ENCODE results near the gene SLC6A6. TPM values are rescaled to one million over a fixed set of nuclear protein-coding genes. Genes with fewer than 3 reads are reported as not detected.

SLC6A6 gene
- total and polyA plus RNA-seq, 2 experiments from 2014 or later, result 4.6 to 10.6 TPM

- H3K9me3 ChIP-seq (ENCODE audit: low read depth), result no peaks in the 10 kb centered on the region
- DNase-seq, result no peak
- H3F3A ChIP-seq (ENCODE audit: insufficient read depth), result no peaks in the 10 kb centered on the region
- TF ChIP-seq EZH2 (IDR thresholded peaks at IDR 0.05; ENCODE audit: insufficient read depth, poor library complexity, severe bottlenecking) (no peak), EZH2phosphoT487 (IDR thresholded peaks at IDR 0.05; ENCODE audit: insufficient read depth, low read depth) (no peak)
- in situ Hi-C loops (cut with MboI), result no loop called here
- H3K4me3 ChIP-seq, result no peak overlapping the region
- WGBS, 2 experiments (ENCODE audit: low coverage in 1 of 2, low lambda C conversion rate in 2 of 2, missing lambda C conversion rate in 2 of 2), result 78 to 82% methylated on average over 17 of the region's 17 CpGs
- no peak overlapping the region for H2AFZ ChIP-seq
- no peak overlapping the region for H3K4me2 ChIP-seq (ENCODE audit: unreplicated experiment)
- no peak overlapping the region for H3K9ac ChIP-seq
- H3K27ac ChIP-seq, result no peak overlapping the region
- H3K27me3 ChIP-seq (replicated peaks; ENCODE audit: insufficient read depth), result no peaks in the 10 kb centered on the region
- no peaks in the 10 kb centered on the region for H3K9me2 ChIP-seq (ENCODE audit: insufficient read depth)
- no peaks in the 10 kb centered on the region for H3K4me1 ChIP-seq (ENCODE audit: insufficient read depth)
- H3K36me3 ChIP-seq (ENCODE audit: low read depth), result no peaks in the 10 kb centered on the region
- no peaks in the 10 kb centered on the region for H4K20me1 ChIP-seq (ENCODE audit: insufficient read depth)
- no peaks in the 10 kb centered on the region for H3K79me2 ChIP-seq (ENCODE audit: insufficient read depth)
Observed at GRCh38 chr3:14494279-14494972, 92.0 kb downstream of the SLC6A6 start.

GRCh38 chr3:14494973-14495300 is 92.5 kb downstream of the SLC6A6 start:
- no peak overlapping the region for H3K4me3 ChIP-seq
- H3K4me1 ChIP-seq (ENCODE audit: insufficient read depth), result no peaks in the 10 kb centered on the region
- in situ Hi-C loops (cut with MboI), result no loop called here
- H3F3A ChIP-seq (ENCODE audit: insufficient read depth), result no peaks in the 10 kb centered on the region
- no peak overlapping the region for H3K4me2 ChIP-seq (ENCODE audit: unreplicated experiment)
- no peaks in the 10 kb centered on the region for H3K9me3 ChIP-seq (ENCODE audit: low read depth)
- no peak overlapping the region for H3K9ac ChIP-seq
- no peaks in the 10 kb centered on the region for H4K20me1 ChIP-seq (ENCODE audit: insufficient read depth)
- no peaks in the 10 kb centered on the region for H3K27me3 ChIP-seq (replicated peaks; ENCODE audit: insufficient read depth)
- H3K9me2 ChIP-seq (ENCODE audit: insufficient read depth), result no peaks in the 10 kb centered on the region
- H2AFZ ChIP-seq, result no peak overlapping the region
- no peak overlapping the region for H3K27ac ChIP-seq
- H3K36me3 ChIP-seq (ENCODE audit: low read depth), result no peaks in the 10 kb centered on the region
- no peak for DNase-seq
- no peaks in the 10 kb centered on the region for H3K79me2 ChIP-seq (ENCODE audit: insufficient read depth)
- WGBS, 2 experiments (ENCODE audit: low coverage in 1 of 2, low lambda C conversion rate in 2 of 2, missing lambda C conversion rate in 2 of 2), result 79 to 94% methylated on average over 5 of the region's 5 CpGs
- TF ChIP-seq EZH2phosphoT487 (IDR thresholded peaks at IDR 0.05; ENCODE audit: insufficient read depth, low read depth), result no peak
- TF ChIP-seq EZH2 (IDR thresholded peaks at IDR 0.05; ENCODE audit: insufficient read depth, poor library complexity, severe bottlenecking), result no peak

GRCh38 chr3:14496351-14496750 is 93.9 kb downstream of the SLC6A6 start:
- Histone ChIP-seq H4K20me1 (ENCODE audit: insufficient read depth) (no peaks in the 10 kb centered on the region), H3K79me2 (ENCODE audit: insufficient read depth) (no peaks in the 10 kb centered on the region), H2AFZ (no peak overlapping the region), H3K4me1 (ENCODE audit: insufficient read depth) (no peaks in the 10 kb centered on the region), H3F3A (ENCODE audit: insufficient read depth) (no peaks in the 10 kb centered on the region), H3K27ac (no peak overlapping the region), H3K9ac (no peak overlapping the region), H3K9me2 (ENCODE audit: insufficient read depth) (no peaks in the 10 kb centered on the region), H3K27me3 (replicated peaks; ENCODE audit: insufficient read depth) (no peaks in the 10 kb centered on the region), H3K4me2 (ENCODE audit: unreplicated experiment) (no peak overlapping the region), H3K36me3 (ENCODE audit: low read depth) (no peaks in the 10 kb centered on the region), H3K4me3 (no peak overlapping the region), H3K9me3 (ENCODE audit: low read depth) (no peaks in the 10 kb centered on the region)
- no peak for DNase-seq
- in situ Hi-C loops (cut with MboI), result no loop called here
- TF ChIP-seq EZH2 (IDR thresholded peaks at IDR 0.05; ENCODE audit: insufficient read depth, poor library complexity, severe bottlenecking), result no peak
- no peak for TF ChIP-seq EZH2phosphoT487 (IDR thresholded peaks at IDR 0.05; ENCODE audit: insufficient read depth, low read depth)
- 75 to 83% methylated on average over 8 to 9 of the region's 9 CpGs for WGBS, 2 experiments (ENCODE audit: low coverage in 1 of 2, low lambda C conversion rate in 2 of 2, missing lambda C conversion rate in 2 of 2)

GRCh38 chr3:14497321-14497720 is 94.9 kb downstream of the SLC6A6 start:
- no peaks in the 10 kb centered on the region for H3K9me2 ChIP-seq (ENCODE audit: insufficient read depth)
- no peaks in the 10 kb centered on the region for H3K4me1 ChIP-seq (ENCODE audit: insufficient read depth)
- H3K4me2 ChIP-seq (ENCODE audit: unreplicated experiment), result no peak overlapping the region
- no peaks in the 10 kb centered on the region for H3F3A ChIP-seq (ENCODE audit: insufficient read depth)
- H4K20me1 ChIP-seq (ENCODE audit: insufficient read depth), result no peaks in the 10 kb centered on the region
- no peak overlapping the region for H3K9ac ChIP-seq
- in situ Hi-C loops (cut with MboI), result no loop called here
- no peaks in the 10 kb centered on the region for H3K9me3 ChIP-seq (ENCODE audit: low read depth)
- DNase-seq, result no peak
- 60 to 61% methylated on average over 10 of the region's 10 CpGs for WGBS, 2 experiments (ENCODE audit: low coverage in 1 of 2, low lambda C conversion rate in 2 of 2, missing lambda C conversion rate in 2 of 2)
- no peak overlapping the region for H3K27ac ChIP-seq
- no peaks in the 10 kb centered on the region for H3K27me3 ChIP-seq (replicated peaks; ENCODE audit: insufficient read depth)
- no peaks in the 10 kb centered on the region for H3K79me2 ChIP-seq (ENCODE audit: insufficient read depth)
- no peak overlapping the region for H2AFZ ChIP-seq
- H3K4me3 ChIP-seq, result no peak overlapping the region
- no peaks in the 10 kb centered on the region for H3K36me3 ChIP-seq (ENCODE audit: low read depth)
- TF ChIP-seq EZH2 (IDR thresholded peaks at IDR 0.05; ENCODE audit: insufficient read depth, poor library complexity, severe bottlenecking), result no peak
- TF ChIP-seq EZH2phosphoT487 (IDR thresholded peaks at IDR 0.05; ENCODE audit: insufficient read depth, low read depth), result no peak

- H3K36me3 ChIP-seq (ENCODE audit: low read depth), result no peaks in the 10 kb centered on the region
- H3K4me2 ChIP-seq (ENCODE audit: unreplicated experiment), result no peak overlapping the region
- no peaks in the 10 kb centered on the region for H3K79me2 ChIP-seq (ENCODE audit: insufficient read depth)
- H3K27ac ChIP-seq, result no peak overlapping the region
- no peak overlapping the region for H2AFZ ChIP-seq
- H3F3A ChIP-seq (ENCODE audit: insufficient read depth), result no peaks in the 10 kb centered on the region
- no peaks in the 10 kb centered on the region for H3K9me3 ChIP-seq (ENCODE audit: low read depth)
- H4K20me1 ChIP-seq (ENCODE audit: insufficient read depth), result no peaks in the 10 kb centered on the region
- H3K9ac ChIP-seq, result no peak overlapping the region
- no peaks in the 10 kb centered on the region for H3K27me3 ChIP-seq (replicated peaks; ENCODE audit: insufficient read depth)
- no peak for DNase-seq
- H3K9me2 ChIP-seq (ENCODE audit: insufficient read depth), result no peaks in the 10 kb centered on the region
- in situ Hi-C loops (cut with MboI), result loop anchor here (25.0 kb wide), 1 partner anchor 410 kb away; no protein-coding TSS in a partner anchor
- no peak overlapping the region for H3K4me3 ChIP-seq
- H3K4me1 ChIP-seq (ENCODE audit: insufficient read depth), result no peaks in the 10 kb centered on the region
- TF ChIP-seq EZH2phosphoT487 (IDR thresholded peaks at IDR 0.05; ENCODE audit: insufficient read depth, low read depth) (no peak), EZH2 (IDR thresholded peaks at IDR 0.05; ENCODE audit: insufficient read depth, poor library complexity, severe bottlenecking) (no peak)
Observed at GRCh38 chr3:14502472-14502871, 100.1 kb downstream of the SLC6A6 start.
